K562 (cell line): ENCODE measurements around the gene CDC42SE2. TPM values are rescaled to one million over a fixed set of nuclear protein-coding genes. Genes with fewer than 3 reads are reported as not detected.

Source experiments
- ATAC-seq: fragments of 200-7000 bp; cut with Tn5 transposase; 3 replicates; pipeline ENCODE4 v1.9.1; 2020; ENCODE audit warnings: moderate library complexity
- BruUV-seq: library from RNA; stranded (reverse); fragments of 400-500 nt; replicated peaks from 2 replicates; lab custom pipeline; 2021; lab: Mats Ljungman, UMichigan
- CTCF ChIA-PET: fragments of 300-600 bp; formaldehyde crosslinking; extraction: SDS; loops from one replicate; lab custom pipeline; 2021; ENCODE audit warnings: low intra/inter-chr PET ratio; lab: Yijun Ruan, JAX
- POLR2A ChIA-PET: fragments of 300-600, 350-650 bp; sonication (Branson Sonifier 250); formaldehyde crosslinking; extraction: SDS; loops from one replicate; lab custom pipeline; 2021; ENCODE audit warnings: antibody characterized with exemption, inconsistent platforms; lab: Yijun Ruan, JAX
- DNase-seq, 4 experiments: peaks; one replicate each; pipeline versions ENCODE4 v3.0.0 to v3.0.0-alpha.2; 2011 to 2018; ENCODE audit warnings: low spot score in 3 of 4, mixed read lengths in 3 of 4; ENCODE audit errors: extremely low read depth in 1 of 4
- FAIRE-seq: peaks from 2 replicates; lab custom pipeline; 2011; peaks lifted over from hg19 to GRCh38; lab: Jason Lieb, UNC
- H2AFZ ChIP-seq: 2 replicates; pipeline ENCODE4 v1.6.0; 2011; ENCODE audit warnings: low read depth, low read length, control low read depth, inconsistent platforms
- H3K27ac ChIP-seq: fragments of 200-600 bp; 3 replicates; pipeline ENCODE4 v1.8.0; 2011; ENCODE audit warnings: low read depth, mild to moderate bottlenecking, control low read depth, inconsistent platforms, low read length, moderate library complexity, mixed read lengths; ENCODE audit errors: extremely low read depth
- H3K27me3 ChIP-seq, 2 experiments: fragments of 300-600 bp in 1 of 2; 2 replicates in 1 of 2; 3 replicates in 1 of 2; pipeline versions ENCODE4 v1.6.0 to v1.8.0; 2011; ENCODE audit warnings: inconsistent platforms in 2 of 2, low read length in 2 of 2, mild to moderate bottlenecking in 1 of 2, mixed read lengths in 1 of 2, moderate library complexity in 1 of 2; ENCODE audit not compliant: control insufficient read depth in 2 of 2, insufficient read depth in 2 of 2
- H3K36me3 ChIP-seq: fragments of 300-600 bp; 3 replicates; pipeline ENCODE4 v1.8.0; 2011; ENCODE audit warnings: mild to moderate bottlenecking, low read length, inconsistent platforms; ENCODE audit not compliant: control insufficient read depth, insufficient read depth
- H3K4me1 ChIP-seq, 2 experiments: fragments of 200-600 bp in 1 of 2; replicated peaks in 1 of 2; 2 replicates in 1 of 2; 3 replicates in 1 of 2; pipeline versions ENCODE4 v1.5.1 to v1.8.0; 2011; ENCODE audit warnings: inconsistent platforms in 2 of 2, low read length in 2 of 2, mild to moderate bottlenecking in 1 of 2, mixed read lengths in 1 of 2, moderate library complexity in 1 of 2; ENCODE audit not compliant: control insufficient read depth in 2 of 2, insufficient read depth in 2 of 2
- H3K4me2 ChIP-seq: 2 replicates; pipeline ENCODE4 v1.6.1; 2011; ENCODE audit warnings: low read length, control low read depth, inconsistent platforms, mixed read lengths; ENCODE audit not compliant: insufficient read depth
- H3K4me3 ChIP-seq: fragments of 200-600 bp; sonication (generic), shearing (Covaris generic); 2 replicates; pipeline ENCODE4 v1.5.1; 2016; ENCODE audit warnings: control low read depth, inconsistent platforms
- H3K79me2 ChIP-seq: fragments of 200-600 bp; 3 replicates; pipeline ENCODE4 v1.8.0; 2011; ENCODE audit warnings: low read length, inconsistent platforms; ENCODE audit not compliant: control insufficient read depth, insufficient read depth
- H3K9ac ChIP-seq, 2 experiments: 2 replicates each; pipeline versions ENCODE4 v1.6.0 to v1.6.1; 2011; ENCODE audit warnings: low read depth in 2 of 2, low read length in 2 of 2, control low read depth in 1 of 2, inconsistent platforms in 1 of 2, mild to moderate bottlenecking in 1 of 2, mixed read lengths in 1 of 2; ENCODE audit not compliant: insufficient read depth in 1 of 2
- H3K9me1 ChIP-seq: one replicate; pipeline ENCODE4 v1.6.0; 2011; ENCODE audit warnings: inconsistent platforms, mild to moderate bottlenecking, low read length, moderate library complexity; ENCODE audit not compliant: control insufficient read depth, insufficient read depth
- H3K9me3 ChIP-seq: replicated peaks from 2 replicates; pipeline ENCODE4 v1.5.1; 2011; ENCODE audit warnings: low read depth, low read length, inconsistent platforms; ENCODE audit not compliant: control insufficient read depth, insufficient read depth
- H4K20me1 ChIP-seq: replicated peaks from 2 replicates; pipeline ENCODE4 v1.6.1; 2011; ENCODE audit warnings: low read length, inconsistent platforms, mixed read lengths; ENCODE audit not compliant: control insufficient read depth, insufficient read depth
- ATF3 ChIP-seq, 2 experiments: fragments of 450-650 bp in 1 of 2; sonication (generic) in 1 of 2; formaldehyde crosslinking in 1 of 2; IDR thresholded peaks in 1 of 2; conservative IDR thresholded peaks in 1 of 2; 2 replicates each; pipeline versions ENCODE4 v1.6.1 to v1.8.1; 2016 to 2023; ENCODE audit warnings: mild to moderate bottlenecking in 2 of 2, moderate library complexity in 2 of 2, inconsistent platforms in 1 of 2, missing genetic modification reagents in 1 of 2
- CBFA2T2 ChIP-seq: fragments of 450-650 bp; conservative IDR thresholded peaks from 2 replicates; pipeline ENCODE4 v1.6.1; 2017; ENCODE audit warnings: mild to moderate bottlenecking
- DLX4 ChIP-seq: fragments of 250-450 bp; sonication (Bioruptor Pico); IDR thresholded peaks from 2 replicates; pipeline ENCODE4 v1.6.1; 2021; ENCODE audit warnings: mild to moderate bottlenecking
- WGBS: fragments of 100-300 bp; shearing (Covaris generic); methylation state at CpG from one replicate; pipeline ENCODE4 v1.1.6; 2016; ENCODE audit warnings: low coverage, mixed read lengths; ENCODE audit not compliant: insufficient coverage; ENCODE audit errors: missing lambda C conversion rate; 5-methylcytosine and 5-hydroxymethylcytosine counted together
- in situ Hi-C: fragments of 300-500 bp; cut with MboI; formaldehyde crosslinking; loops from 4 replicates; pipeline ENCODE4 v1.15.0; 2018; ENCODE audit warnings: inconsistent platforms, mixed read lengths
- intact Hi-C: fragments of 100-400 bp; cut with micrococcal nuclease; formaldehyde crosslinking; loops from 2 replicates; pipeline ENCODE4 v1.14.2; 2022
- polyA plus RNA-seq, 8 experiments: library from polyadenylated mRNA; depleted of rRNA in 4 of 8; stranded (reverse) in 5 of 8; unstranded in 3 of 8; fragments of >200 nt; fragmentation: Nextera tagmentation in 2 of 8; fragmentation: Illumina TruSeq in 1 of 8; extraction: Ambion mirVana in 2 of 8; extraction: Trizol in 1 of 8; gene quantifications; 2 replicates each; pipeline versions ENCODE4 v1.2.1 to v1.2.3, GENCODE V29; 2011 to 2014; ENCODE audit warnings: inconsistent platforms in 1 of 8, missing spikeins in 1 of 8
- total RNA-seq, 7 experiments: library from RNA; depleted of rRNA in 6 of 7; stranded (reverse); fragments of >200 nt in 6 of 7; fragmentation: Illumina TruSeq in 2 of 7; extraction: Trizol in 2 of 7; gene quantifications; 2 replicates each; pipeline versions ENCODE4 v1.2.1 to v1.2.3, GENCODE V29; 2011 to 2021; ENCODE audit warnings: low replicate concordance in 1 of 7

The CDC42SE2 gene
- total and polyA plus RNA-seq, 9 of the 15 experiments (the other 6 are each of a cell fraction or from before 2014, with no cell fraction given), result 24.8 to 44.3 (median 32.7) TPM

DNA sequence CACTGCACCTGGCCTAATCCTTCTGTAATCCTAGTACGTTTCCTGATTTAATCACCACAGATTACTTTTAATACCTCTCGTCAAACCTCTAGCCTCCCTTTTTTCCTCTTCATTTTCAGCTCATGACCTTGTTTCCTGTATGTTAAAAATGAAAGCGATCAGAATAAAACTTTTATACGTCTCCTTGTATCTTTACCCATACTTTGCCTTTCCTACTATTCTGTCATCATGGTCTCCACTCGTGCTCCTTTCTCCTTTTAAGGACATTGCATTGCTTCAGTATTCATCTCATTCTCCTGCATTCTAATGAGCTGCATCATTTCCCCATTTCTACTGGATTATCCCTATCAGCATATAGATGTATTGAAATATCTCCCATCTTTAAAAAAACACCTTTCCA is 8.5 kb downstream of the CDC42SE2 start:
- CTCF ChIA-PET, result no interaction called here
- in situ Hi-C loops (no loop called here), intact Hi-C loops (no loop called here)
- BruUV-seq, result TSS peak; percentile 10
- Histone ChIP-seq H3K27me3 (no peaks in the 10 kb centered on the region), H3K4me1 (no peaks in the 10 kb centered on the region; a peak in 2 of 5 replicates), H3K9ac (no peak overlapping the region), H3K4me2 (no peak overlapping the region), H3K4me3 (no peak overlapping the region), H3K9me1 (no peaks in the 10 kb centered on the region), H3K27ac (no peak overlapping the region), H4K20me1 (peaks cover 8% of the 10 kb centered on the region), H2AFZ (no peak overlapping the region)
- POLR2A ChIA-PET, result interaction anchor here (0.6 to 3.1 kb wide), 2 partner anchors 9 to 16 kb away, joined by 3 to 11 read pairs; partner anchors contain the start of gene CDC42SE2
- WGBS, result 72% methylated on average over 5 of the region's 5 CpGs
- DNase-seq (no peak), ATAC-seq (no peak)
- no peak for TF ChIP-seq ATF3 (IDR thresholded peaks at IDR 0.05)
- no peak for TF ChIP-seq ATF3 (CRISPR knock-in tag; conservative IDR thresholded peaks at IDR 0.05)
- TF ChIP-seq CBFA2T2, result no peak
- TF ChIP-seq DLX4 (CRISPR knock-in tag), result no peak
- TF ChIP-seq, all 486 proteins: peak for 0
- Histone ChIP-seq H3K9me3 (no peaks in the 10 kb centered on the region), H3K36me3 (no peaks in the 10 kb centered on the region; the same call in 2 of the 3 replicates), H3K79me2 (peaks cover 92% of the 10 kb centered on the region)
- FAIRE-seq, result no peak
